ENCODE measurements around the gene EXOSC10. TPM values are rescaled to one million over a fixed set of nuclear protein-coding genes. Genes with fewer than 3 reads are reported as not detected.

Gene EXOSC10
- polyA plus RNA-seq, 1 of the 3 experiments (the other 2 are of a cell fraction): 62.5 TPM

DNA sequence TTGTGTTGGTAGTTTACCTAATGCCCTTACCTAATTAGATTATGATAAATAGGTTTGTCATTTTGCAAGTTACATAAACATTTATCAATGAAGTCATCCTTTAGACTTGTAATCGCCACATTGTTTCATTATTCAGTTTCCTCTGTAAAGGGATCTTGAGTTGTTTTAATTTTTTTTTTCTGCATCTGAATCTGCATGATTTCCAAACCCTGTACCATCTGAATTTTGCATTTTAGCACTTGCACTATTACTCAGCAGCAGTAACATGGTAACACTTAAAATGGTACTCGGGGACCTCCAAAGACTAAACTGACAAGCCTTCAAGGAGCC is 74.8 kb downstream of the EXOSC10 start:
- Histone ChIP-seq H3K4me1 (ENCODE audit: control insufficient read depth in 1 of 2, insufficient read depth in 2 of 2, low read depth in 1 of 2, low read length in 1 of 2) (no peaks in the 10 kb centered on the region), H3K9me3 (no peaks in the 10 kb centered on the region), H3K4me3 (ENCODE audit: low read depth in 2 of 2, low read length in 1 of 2) (no peak overlapping the region), H3K27ac (ENCODE audit: low read depth in 2 of 2, low read length in 1 of 2) (no peak overlapping the region; a peak in 1 of 4 replicates), H3K27me3 (ENCODE audit: insufficient read depth) (no peaks in the 10 kb centered on the region), H4K20me1 (ENCODE audit: insufficient read depth) (peaks cover 18% of the 10 kb centered on the region), H3K79me2 (ENCODE audit: insufficient read depth) (peaks cover 16% of the 10 kb centered on the region; the same call in 1 of the 2 replicates), H3K36me3 (replicated peaks in 1 of 2; ENCODE audit: control insufficient read depth in 1 of 2, insufficient read depth in 2 of 2, low read length in 1 of 2) (peaks cover 68 to 72% of the 10 kb centered on the region in 2 experiments), H3K9ac (no peak overlapping the region), H3K4me2 (no peak overlapping the region), H3F3A (replicated peaks; ENCODE audit: insufficient read depth) (peaks cover 30% of the 10 kb centered on the region), H2AFZ (ENCODE audit: low read depth) (no peak overlapping the region), H3K9me2 (no peaks in the 10 kb centered on the region)
- no peak for DNase-seq
- POLR2A ChIA-PET: no interaction called here
- no peak for TF ChIP-seq TEAD4 (IDR thresholded peaks at IDR 0.05; ENCODE audit: borderline replicate concordance, insufficient read depth)
- TF ChIP-seq EP300 (IDR thresholded peaks at IDR 0.05; ENCODE audit: borderline replicate concordance in 1 of 2, low read depth in 1 of 2, low read length in 1 of 2): no peak
- CTCF ChIA-PET: interaction anchor here (0.7 kb wide), 1 partner anchor 12 kb away, joined by 3 read pairs; no protein-coding TSS in a partner anchor
- 98% methylated on average over 2 of the region's 2 CpGs for WGBS (ENCODE audit: low lambda C conversion rate)

- Histone ChIP-seq H3K27me3 (ENCODE audit: insufficient read depth) (no peaks in the 10 kb centered on the region), H4K20me1 (ENCODE audit: insufficient read depth) (peaks cover 23% of the 10 kb centered on the region), H3K79me2 (ENCODE audit: insufficient read depth) (peaks cover 21% of the 10 kb centered on the region; the same call in 1 of the 2 replicates), H3K27ac (ENCODE audit: low read depth in 2 of 2, low read length in 1 of 2) (no peak overlapping the region), H3K36me3 (replicated peaks in 1 of 2; ENCODE audit: control insufficient read depth in 1 of 2, insufficient read depth in 2 of 2, low read length in 1 of 2) (peaks cover 68 to 75% of the 10 kb centered on the region in 2 experiments), H3K9ac (no peak overlapping the region), H3K9me3 (no peaks in the 10 kb centered on the region), H3K9me2 (no peaks in the 10 kb centered on the region), H3K4me2 (no peak overlapping the region), H3K4me3 (ENCODE audit: low read depth in 2 of 2, low read length in 1 of 2) (no peak overlapping the region), H2AFZ (ENCODE audit: low read depth) (no peak overlapping the region), H3F3A (replicated peaks; ENCODE audit: insufficient read depth) (peaks cover 32% of the 10 kb centered on the region), H3K4me1 (ENCODE audit: control insufficient read depth in 1 of 2, insufficient read depth in 2 of 2, low read depth in 1 of 2, low read length in 1 of 2) (no peaks in the 10 kb centered on the region)
- POLR2A ChIA-PET: no interaction called here
- no peak for DNase-seq
- 95% methylated on average over 3 of the region's 3 CpGs for WGBS (ENCODE audit: low lambda C conversion rate)
- TF ChIP-seq NRF1 (IDR thresholded peaks at IDR 0.05; ENCODE audit: low read depth, low read length): no peak
- no peak for TF ChIP-seq TEAD4 (IDR thresholded peaks at IDR 0.05; ENCODE audit: borderline replicate concordance, insufficient read depth)
- TF ChIP-seq FOSL2 (IDR thresholded peaks at IDR 0.05; ENCODE audit: borderline replicate concordance, low read depth): no peak
- no peak for TF ChIP-seq SMC3 (IDR thresholded peaks at IDR 0.05; ENCODE audit: low read depth, low read length)
- TF ChIP-seq GABPA (IDR thresholded peaks at IDR 0.05; ENCODE audit: low read depth): no peak
- CTCF ChIA-PET: interaction anchor here (0.7 kb wide), 1 partner anchor 13 kb away, joined by 3 read pairs; no protein-coding TSS in a partner anchor
Measured at GRCh38 chr1:11024154-11024873, 75.4 kb downstream of the EXOSC10 start.

DNA sequence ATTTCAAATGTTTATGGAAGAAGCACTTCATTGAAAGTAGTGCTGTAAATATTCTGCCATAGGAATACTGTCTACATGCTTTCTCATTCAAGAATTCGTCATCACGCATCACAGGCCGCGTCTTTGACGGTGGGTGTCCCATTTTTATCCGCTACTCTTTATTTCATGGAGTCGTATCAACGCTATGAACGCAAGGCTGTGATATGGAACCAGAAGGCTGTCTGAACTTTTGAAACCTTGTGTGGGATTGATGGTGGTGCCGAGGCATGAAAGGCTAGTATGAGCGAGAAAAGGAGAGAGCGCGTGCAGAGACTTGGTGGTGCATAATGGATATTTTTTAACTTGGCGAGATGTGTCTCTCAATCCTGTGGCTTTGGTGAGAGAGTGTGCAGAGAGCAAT is 76.5 kb downstream of the EXOSC10 start:
- Histone ChIP-seq H3K79me2 (ENCODE audit: insufficient read depth) (peaks cover 32% of the 10 kb centered on the region; the same call in 1 of the 2 replicates), H3K36me3 (replicated peaks in 1 of 2; ENCODE audit: control insufficient read depth in 1 of 2, insufficient read depth in 2 of 2, low read length in 1 of 2) (peaks cover 79 to 83% of the 10 kb centered on the region in 2 experiments)
- no peak for TF ChIP-seq FOXJ3 (CRISPR knock-in tag; IDR thresholded peaks at IDR 0.05)
- TF ChIP-seq USF1 (IDR thresholded peaks at IDR 0.05; ENCODE audit: borderline replicate concordance, low read depth): no peak
- no peak for TF ChIP-seq TAF1 (IDR thresholded peaks at IDR 0.05; ENCODE audit: borderline replicate concordance, low read depth, low read length)
- no peak for TF ChIP-seq RXRA (IDR thresholded peaks at IDR 0.05; ENCODE audit: borderline replicate concordance, low read depth)
- TF ChIP-seq, protein P1, sequence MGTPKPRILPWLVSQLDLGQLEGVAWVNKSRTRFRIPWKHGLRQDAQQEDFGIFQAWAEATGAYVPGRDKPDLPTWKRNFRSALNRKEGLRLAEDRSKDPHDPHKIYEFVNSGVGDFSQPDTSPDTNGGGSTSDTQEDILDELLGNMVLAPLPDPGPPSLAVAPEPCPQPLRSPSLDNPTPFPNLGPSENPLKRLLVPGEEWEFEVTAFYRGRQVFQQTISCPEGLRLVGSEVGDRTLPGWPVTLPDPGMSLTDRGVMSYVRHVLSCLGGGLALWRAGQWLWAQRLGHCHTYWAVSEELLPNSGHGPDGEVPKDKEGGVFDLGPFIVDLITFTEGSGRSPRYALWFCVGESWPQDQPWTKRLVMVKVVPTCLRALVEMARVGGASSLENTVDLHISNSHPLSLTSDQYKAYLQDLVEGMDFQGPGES (IDR thresholded peaks at IDR 0.05; ENCODE audit: low read depth, low read length): no peak
- TF ChIP-seq MEF2A (IDR thresholded peaks at IDR 0.05; ENCODE audit: borderline replicate concordance, low read depth): no peak
- no peak for TF ChIP-seq TEAD4 (IDR thresholded peaks at IDR 0.05; ENCODE audit: borderline replicate concordance, insufficient read depth)
- TF ChIP-seq POLR2AphosphoS5 (IDR thresholded peaks at IDR 0.05; ENCODE audit: low read depth, low read length): no peak
- no peak for TF ChIP-seq YY1 (IDR thresholded peaks at IDR 0.05; ENCODE audit: low read depth)
- TF ChIP-seq JUND (IDR thresholded peaks at IDR 0.05): no peak
- TF ChIP-seq NRF1 (IDR thresholded peaks at IDR 0.05; ENCODE audit: low read depth, low read length): no peak
- no peak for TF ChIP-seq TCF12 (IDR thresholded peaks at IDR 0.05)
- TF ChIP-seq FOSL2 (IDR thresholded peaks at IDR 0.05; ENCODE audit: borderline replicate concordance, low read depth): no peak
- no peak for TF ChIP-seq PBX3 (IDR thresholded peaks at IDR 0.05)
- TF ChIP-seq GATA2 (CRISPR knock-in tag; IDR thresholded peaks at IDR 0.05): no peak
- TF ChIP-seq MXI1 (IDR thresholded peaks at IDR 0.05; ENCODE audit: low read depth, low read length): no peak

More for the DNA sequence above, 76.5 kb downstream of the EXOSC10 start:
- Histone ChIP-seq H3K9me3 (no peaks in the 10 kb centered on the region), H3K9ac (no peak overlapping the region), H3K4me3 (ENCODE audit: low read depth in 2 of 2, low read length in 1 of 2) (no peak overlapping the region), H3K27me3 (ENCODE audit: insufficient read depth) (no peaks in the 10 kb centered on the region), H4K20me1 (ENCODE audit: insufficient read depth) (peaks cover 35% of the 10 kb centered on the region), H3F3A (replicated peaks; ENCODE audit: insufficient read depth) (peaks cover 31% of the 10 kb centered on the region), H3K4me1 (ENCODE audit: control insufficient read depth in 1 of 2, insufficient read depth in 2 of 2, low read depth in 1 of 2, low read length in 1 of 2) (no peaks in the 10 kb centered on the region), H3K4me2 (no peak overlapping the region), H2AFZ (ENCODE audit: low read depth) (no peak overlapping the region), H3K9me2 (no peaks in the 10 kb centered on the region), H3K27ac (ENCODE audit: low read depth in 2 of 2, low read length in 1 of 2) (no peak overlapping the region)
- ChIA-PET CTCF (interaction anchor here (3.3 kb wide), 1 partner anchor 14 kb away, joined by 15 read pairs; no protein-coding TSS in a partner anchor), POLR2A (no interaction called here)
- 96% methylated on average over 14 of the region's 14 CpGs for WGBS (ENCODE audit: low lambda C conversion rate)
- DNase-seq: no peak
